HepG2 (cell line): ENCODE results near the gene ERCC6L2.

Source experiments
- FOSL1 ChIP-seq: sonication (generic); formaldehyde crosslinking; IDR thresholded peaks from 2 replicates; pipeline ENCODE4 v1.9.0; 2021; ENCODE audit warnings: missing genetic modification reagents, borderline replicate concordance
- ZNF230 ChIP-seq: sonication (generic); formaldehyde crosslinking; IDR thresholded peaks from 2 replicates; pipeline ENCODE4 v1.4.0; 2020; ENCODE audit warnings: mild to moderate bottlenecking, missing genetic modification reagents
- TF ChIP-seq, protein P1 (sequence below): sonication (generic); formaldehyde crosslinking; IDR thresholded peaks from 2 replicates; pipeline ENCODE4 v1.4.0; 2020; ENCODE audit warnings: missing genetic modification reagents
- TF ChIP-seq, protein P2 (sequence below): sonication (generic); formaldehyde crosslinking; IDR thresholded peaks from 2 replicates; pipeline ENCODE4 v1.5.0; 2020; ENCODE audit warnings: mild to moderate bottlenecking, missing genetic modification reagents, moderate library complexity
- TF ChIP-seq, protein P3 (sequence below): IDR thresholded peaks from 2 replicates; pipeline ENCODE4 v1.4.0; 2020; ENCODE audit warnings: mild to moderate bottlenecking, missing genetic modification reagents
- TF ChIP-seq, protein P4 (sequence below): sonication (generic); formaldehyde crosslinking; IDR thresholded peaks from 2 replicates; pipeline ENCODE4 v1.5.0; 2020; ENCODE audit warnings: missing genetic modification reagents

DNA sequence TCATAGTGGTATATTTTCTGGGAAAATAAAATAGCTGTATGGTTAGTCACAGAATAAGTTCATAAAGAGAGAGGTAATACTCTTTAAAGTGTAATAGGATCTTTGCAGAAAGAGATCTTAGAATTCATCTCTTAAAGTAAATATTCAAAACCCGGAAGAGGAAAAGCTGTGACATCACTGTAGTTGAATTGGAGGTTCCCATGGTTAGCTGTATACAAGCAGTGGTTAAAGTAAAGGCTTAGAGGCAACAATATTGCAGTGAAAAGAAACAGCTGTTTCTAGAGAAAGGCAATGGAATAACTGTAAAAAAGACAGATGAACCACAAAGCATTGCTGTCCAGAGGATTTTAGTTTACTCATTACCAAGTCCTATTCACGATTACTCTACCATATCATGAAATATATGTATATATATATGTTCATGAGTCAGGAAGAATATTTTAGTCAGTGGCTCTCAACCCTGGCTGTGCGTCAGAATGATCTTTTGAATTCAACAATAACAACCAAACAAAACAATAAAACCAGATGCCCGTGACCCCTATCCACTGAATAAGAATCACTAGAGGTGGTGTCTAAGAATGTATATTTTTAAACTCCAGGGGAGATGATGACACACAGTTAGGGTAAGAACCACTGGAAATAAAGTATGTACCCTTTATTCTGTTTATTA lies 4.7 kb downstream of the ERCC6L2 start:
- TF ChIP-seq, protein P1, sequence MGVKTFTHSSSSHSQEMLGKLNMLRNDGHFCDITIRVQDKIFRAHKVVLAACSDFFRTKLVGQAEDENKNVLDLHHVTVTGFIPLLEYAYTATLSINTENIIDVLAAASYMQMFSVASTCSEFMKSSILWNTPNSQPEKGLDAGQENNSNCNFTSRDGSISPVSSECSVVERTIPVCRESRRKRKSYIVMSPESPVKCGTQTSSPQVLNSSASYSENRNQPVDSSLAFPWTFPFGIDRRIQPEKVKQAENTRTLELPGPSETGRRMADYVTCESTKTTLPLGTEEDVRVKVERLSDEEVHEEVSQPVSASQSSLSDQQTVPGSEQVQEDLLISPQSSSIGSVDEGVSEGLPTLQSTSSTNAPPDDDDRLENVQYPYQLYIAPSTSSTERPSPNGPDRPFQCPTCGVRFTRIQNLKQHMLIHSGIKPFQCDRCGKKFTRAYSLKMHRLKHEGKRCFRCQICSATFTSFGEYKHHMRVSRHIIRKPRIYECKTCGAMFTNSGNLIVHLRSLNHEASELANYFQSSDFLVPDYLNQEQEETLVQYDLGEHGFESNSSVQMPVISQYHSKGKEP (CRISPR knock-in tag) = no peak
- TF ChIP-seq, protein P2, sequence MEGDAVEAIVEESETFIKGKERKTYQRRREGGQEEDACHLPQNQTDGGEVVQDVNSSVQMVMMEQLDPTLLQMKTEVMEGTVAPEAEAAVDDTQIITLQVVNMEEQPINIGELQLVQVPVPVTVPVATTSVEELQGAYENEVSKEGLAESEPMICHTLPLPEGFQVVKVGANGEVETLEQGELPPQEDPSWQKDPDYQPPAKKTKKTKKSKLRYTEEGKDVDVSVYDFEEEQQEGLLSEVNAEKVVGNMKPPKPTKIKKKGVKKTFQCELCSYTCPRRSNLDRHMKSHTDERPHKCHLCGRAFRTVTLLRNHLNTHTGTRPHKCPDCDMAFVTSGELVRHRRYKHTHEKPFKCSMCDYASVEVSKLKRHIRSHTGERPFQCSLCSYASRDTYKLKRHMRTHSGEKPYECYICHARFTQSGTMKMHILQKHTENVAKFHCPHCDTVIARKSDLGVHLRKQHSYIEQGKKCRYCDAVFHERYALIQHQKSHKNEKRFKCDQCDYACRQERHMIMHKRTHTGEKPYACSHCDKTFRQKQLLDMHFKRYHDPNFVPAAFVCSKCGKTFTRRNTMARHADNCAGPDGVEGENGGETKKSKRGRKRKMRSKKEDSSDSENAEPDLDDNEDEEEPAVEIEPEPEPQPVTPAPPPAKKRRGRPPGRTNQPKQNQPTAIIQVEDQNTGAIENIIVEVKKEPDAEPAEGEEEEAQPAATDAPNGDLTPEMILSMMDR (CRISPR knock-in tag) = no peak
- TF ChIP-seq FOSL1 (CRISPR knock-in tag) = no peak
- TF ChIP-seq, protein P3, sequence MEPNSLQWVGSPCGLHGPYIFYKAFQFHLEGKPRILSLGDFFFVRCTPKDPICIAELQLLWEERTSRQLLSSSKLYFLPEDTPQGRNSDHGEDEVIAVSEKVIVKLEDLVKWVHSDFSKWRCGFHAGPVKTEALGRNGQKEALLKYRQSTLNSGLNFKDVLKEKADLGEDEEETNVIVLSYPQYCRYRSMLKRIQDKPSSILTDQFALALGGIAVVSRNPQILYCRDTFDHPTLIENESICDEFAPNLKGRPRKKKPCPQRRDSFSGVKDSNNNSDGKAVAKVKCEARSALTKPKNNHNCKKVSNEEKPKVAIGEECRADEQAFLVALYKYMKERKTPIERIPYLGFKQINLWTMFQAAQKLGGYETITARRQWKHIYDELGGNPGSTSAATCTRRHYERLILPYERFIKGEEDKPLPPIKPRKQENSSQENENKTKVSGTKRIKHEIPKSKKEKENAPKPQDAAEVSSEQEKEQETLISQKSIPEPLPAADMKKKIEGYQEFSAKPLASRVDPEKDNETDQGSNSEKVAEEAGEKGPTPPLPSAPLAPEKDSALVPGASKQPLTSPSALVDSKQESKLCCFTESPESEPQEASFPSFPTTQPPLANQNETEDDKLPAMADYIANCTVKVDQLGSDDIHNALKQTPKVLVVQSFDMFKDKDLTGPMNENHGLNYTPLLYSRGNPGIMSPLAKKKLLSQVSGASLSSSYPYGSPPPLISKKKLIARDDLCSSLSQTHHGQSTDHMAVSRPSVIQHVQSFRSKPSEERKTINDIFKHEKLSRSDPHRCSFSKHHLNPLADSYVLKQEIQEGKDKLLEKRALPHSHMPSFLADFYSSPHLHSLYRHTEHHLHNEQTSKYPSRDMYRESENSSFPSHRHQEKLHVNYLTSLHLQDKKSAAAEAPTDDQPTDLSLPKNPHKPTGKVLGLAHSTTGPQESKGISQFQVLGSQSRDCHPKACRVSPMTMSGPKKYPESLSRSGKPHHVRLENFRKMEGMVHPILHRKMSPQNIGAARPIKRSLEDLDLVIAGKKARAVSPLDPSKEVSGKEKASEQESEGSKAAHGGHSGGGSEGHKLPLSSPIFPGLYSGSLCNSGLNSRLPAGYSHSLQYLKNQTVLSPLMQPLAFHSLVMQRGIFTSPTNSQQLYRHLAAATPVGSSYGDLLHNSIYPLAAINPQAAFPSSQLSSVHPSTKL = no peak
- TF ChIP-seq ZNF230 (CRISPR knock-in tag) = no peak
- TF ChIP-seq, protein P4, sequence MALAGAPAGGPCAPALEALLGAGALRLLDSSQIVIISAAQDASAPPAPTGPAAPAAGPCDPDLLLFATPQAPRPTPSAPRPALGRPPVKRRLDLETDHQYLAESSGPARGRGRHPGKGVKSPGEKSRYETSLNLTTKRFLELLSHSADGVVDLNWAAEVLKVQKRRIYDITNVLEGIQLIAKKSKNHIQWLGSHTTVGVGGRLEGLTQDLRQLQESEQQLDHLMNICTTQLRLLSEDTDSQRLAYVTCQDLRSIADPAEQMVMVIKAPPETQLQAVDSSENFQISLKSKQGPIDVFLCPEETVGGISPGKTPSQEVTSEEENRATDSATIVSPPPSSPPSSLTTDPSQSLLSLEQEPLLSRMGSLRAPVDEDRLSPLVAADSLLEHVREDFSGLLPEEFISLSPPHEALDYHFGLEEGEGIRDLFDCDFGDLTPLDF (CRISPR knock-in tag) = no peak
